ENCODE data around the gene TSPAN12.

Gene TSPAN12

DNA sequence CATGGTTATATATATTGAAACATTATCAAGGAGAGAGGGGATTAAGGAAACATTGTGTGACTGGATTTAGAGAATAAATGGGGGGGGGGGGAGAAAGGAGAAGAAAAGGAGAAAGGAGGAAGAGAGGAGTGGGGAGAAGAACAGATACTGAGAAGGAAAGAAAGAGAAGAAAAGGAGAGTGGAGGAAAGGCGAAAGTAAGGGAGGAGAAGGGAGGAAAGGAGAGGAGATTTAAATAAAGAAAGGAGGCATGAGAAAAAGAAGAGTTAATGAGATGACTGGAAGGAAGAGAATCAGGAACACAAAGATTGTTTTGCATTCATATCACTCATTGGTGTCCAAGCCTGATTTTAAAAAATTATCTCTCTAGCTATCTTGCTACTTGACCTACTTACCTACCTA, 16.1 kb upstream of the TSPAN12 start:
- H3K4me3 ChIP-seq (replicated peaks; ENCODE audit: low read depth, low read length) = no peak overlapping the region
- DNase-seq (ENCODE audit: low read depth) = no peak
- TF ChIP-seq, protein P1, sequence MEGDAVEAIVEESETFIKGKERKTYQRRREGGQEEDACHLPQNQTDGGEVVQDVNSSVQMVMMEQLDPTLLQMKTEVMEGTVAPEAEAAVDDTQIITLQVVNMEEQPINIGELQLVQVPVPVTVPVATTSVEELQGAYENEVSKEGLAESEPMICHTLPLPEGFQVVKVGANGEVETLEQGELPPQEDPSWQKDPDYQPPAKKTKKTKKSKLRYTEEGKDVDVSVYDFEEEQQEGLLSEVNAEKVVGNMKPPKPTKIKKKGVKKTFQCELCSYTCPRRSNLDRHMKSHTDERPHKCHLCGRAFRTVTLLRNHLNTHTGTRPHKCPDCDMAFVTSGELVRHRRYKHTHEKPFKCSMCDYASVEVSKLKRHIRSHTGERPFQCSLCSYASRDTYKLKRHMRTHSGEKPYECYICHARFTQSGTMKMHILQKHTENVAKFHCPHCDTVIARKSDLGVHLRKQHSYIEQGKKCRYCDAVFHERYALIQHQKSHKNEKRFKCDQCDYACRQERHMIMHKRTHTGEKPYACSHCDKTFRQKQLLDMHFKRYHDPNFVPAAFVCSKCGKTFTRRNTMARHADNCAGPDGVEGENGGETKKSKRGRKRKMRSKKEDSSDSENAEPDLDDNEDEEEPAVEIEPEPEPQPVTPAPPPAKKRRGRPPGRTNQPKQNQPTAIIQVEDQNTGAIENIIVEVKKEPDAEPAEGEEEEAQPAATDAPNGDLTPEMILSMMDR (IDR thresholded peaks at IDR 0.05; ENCODE audit: low read length, missing control alignments) = no peak

DNA sequence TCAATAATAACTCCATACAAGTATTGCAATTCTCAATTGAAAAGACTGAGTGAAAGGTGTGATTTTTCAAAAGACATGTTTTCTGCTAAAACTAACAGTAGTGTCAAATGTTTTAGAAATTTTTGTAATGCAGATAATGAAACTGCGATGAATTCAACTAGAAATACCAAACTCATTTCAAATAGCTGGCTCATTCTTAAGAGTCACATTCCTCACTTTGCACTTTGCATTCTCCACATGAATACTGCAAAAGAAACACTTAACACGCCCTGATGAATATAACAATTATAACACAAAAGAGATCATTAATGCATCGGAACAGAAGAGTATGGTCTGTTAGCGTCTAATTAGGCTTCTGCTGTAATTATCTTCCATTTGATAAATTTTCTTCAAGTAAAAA, 15.5 kb upstream of the TSPAN12 start:
- H3K4me3 ChIP-seq (replicated peaks; ENCODE audit: low read depth, low read length) = no peak overlapping the region
- TF ChIP-seq, protein P1 (IDR thresholded peaks at IDR 0.05; ENCODE audit: low read length, missing control alignments) = no peak
- no peak for DNase-seq (ENCODE audit: low read depth)

DNA sequence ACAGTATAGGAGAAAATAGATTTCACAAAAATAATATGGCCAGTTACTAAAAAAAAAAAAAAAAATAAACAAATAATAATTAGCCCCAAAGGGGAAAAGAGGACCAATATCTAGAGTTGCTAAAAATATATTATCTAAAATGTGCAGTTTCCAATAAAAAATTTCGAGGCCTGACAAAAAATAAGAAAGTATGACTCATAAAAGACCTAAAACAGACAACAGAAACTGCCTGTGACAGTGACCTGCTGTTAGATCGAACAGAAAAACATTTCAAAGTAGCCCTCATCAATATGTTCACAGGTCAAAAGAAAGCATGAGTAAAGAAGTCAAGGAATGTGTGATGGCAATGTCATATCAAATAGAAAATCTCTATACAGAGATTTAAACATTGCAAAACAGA, 11.8 kb upstream of the TSPAN12 start:
- H3K4me3 ChIP-seq (replicated peaks; ENCODE audit: low read depth, low read length) = no peak overlapping the region
- DNase-seq (ENCODE audit: low read depth) = no peak
- TF ChIP-seq, protein P1 (IDR thresholded peaks at IDR 0.05; ENCODE audit: low read length, missing control alignments) = no peak

DNA sequence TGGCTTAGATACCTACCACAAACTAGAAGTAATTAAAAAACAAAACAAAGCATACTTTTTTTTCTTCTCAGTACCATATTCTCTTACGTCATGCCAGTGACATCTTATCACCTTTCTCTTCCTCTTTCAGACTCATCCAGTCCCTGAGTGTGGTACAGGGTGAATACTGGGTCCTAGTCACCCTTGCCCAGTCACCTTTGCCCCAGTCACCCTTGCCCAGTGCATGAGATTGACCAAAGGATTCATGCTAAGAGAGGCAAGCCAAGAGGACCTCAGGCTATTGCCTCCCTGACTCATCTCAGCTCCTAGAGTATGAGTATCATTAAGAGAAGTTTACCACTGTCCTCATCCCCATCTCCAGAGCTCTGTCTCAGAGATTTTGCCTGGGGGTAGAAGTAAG, 10.0 kb upstream of the TSPAN12 start:
- TF ChIP-seq, protein P1 (IDR thresholded peaks at IDR 0.05; ENCODE audit: low read length, missing control alignments) = no peak
- H3K4me3 ChIP-seq (replicated peaks; ENCODE audit: low read depth, low read length) = no peak overlapping the region
- no peak for DNase-seq (ENCODE audit: low read depth)

DNA sequence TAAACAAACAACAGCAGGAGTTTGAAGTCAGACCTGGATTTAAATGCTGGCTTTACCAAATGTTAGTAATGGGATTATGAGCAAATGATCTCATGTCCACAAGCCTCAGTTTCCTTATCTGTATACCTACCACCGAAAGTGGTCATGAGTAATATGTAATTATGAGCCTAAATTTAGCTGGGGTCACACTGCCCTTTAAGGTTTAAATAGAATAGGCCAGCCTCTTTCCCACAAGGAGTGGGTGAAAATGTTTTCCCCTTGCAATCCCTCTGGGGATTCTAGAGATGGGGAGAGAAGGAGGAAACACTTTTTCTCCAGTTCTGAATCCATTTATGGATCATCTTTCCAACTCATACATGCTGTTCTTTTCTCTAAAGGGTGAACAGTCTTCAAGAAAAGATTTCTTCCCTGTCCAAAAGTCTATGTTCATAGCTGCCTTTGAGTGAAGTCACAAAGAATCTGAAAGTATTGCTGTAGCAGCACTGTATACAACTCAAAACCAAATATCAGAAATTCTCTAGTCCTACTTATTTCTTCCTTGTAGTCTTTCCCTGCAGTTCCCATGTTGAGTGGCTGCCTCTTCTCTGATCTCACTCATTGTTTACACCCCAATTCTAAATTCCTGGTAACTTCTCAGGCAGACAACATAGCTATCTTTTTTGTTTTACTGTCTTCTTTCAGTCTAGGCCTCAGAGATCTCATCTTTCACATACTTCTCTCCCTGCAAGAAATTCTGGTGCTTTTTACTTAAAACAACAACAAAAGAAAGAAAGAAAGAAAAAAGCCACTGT, 7.4 kb upstream of the TSPAN12 start:
- H3K4me3 ChIP-seq (replicated peaks; ENCODE audit: low read depth, low read length) = no peak overlapping the region
- TF ChIP-seq, protein P1 (IDR thresholded peaks at IDR 0.05; ENCODE audit: low read length, missing control alignments) = no peak
- DNase-seq (ENCODE audit: low read depth) = no peak

DNA sequence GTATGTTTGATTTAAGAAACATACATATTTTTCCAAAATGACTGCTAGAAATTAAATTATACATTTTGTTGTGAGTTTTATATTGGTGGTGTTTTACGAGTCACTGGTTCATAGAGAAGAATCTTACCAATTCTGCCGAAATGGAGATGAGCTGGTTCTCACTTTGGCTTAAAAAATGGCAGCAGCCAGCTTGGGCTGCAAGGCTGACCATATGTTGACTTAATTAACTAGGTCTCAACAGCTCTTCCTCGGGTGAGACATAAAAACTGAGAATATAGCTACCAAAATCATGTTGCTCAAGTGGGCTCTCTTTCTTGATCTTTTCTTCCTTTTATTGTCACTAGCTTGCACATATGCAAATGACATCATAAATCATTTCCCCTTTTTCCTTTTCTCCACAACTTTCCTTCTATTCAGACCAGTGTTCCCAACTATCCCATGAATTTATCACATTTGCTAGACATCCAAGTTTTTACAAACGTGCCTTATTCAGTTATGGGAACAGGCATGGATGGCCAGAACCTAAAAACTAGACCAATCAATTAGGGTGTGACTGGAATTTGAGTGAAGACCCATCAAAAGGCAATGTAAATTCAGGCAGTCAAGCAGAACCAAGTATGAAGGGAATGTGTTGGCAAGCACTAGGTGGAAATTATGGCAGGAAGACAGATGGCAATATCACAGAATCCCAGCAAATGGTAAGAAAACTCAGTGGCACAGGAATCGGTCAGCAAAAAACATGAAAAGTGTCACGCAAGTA, 6.4 kb upstream of the TSPAN12 start:
- no peak overlapping the region for H3K4me3 ChIP-seq (replicated peaks; ENCODE audit: low read depth, low read length)
- no peak for DNase-seq (ENCODE audit: low read depth)
- TF ChIP-seq, protein P1 (IDR thresholded peaks at IDR 0.05; ENCODE audit: low read length, missing control alignments) = no peak

Data from fibroblast of pulmonary artery (primary cell).